Sigmoid colon (tissue), 7 donors: ENCODE data around the gene NEURL2. TPM values are rescaled to one million over a fixed set of nuclear protein-coding genes. Genes with fewer than 3 reads are reported as not detected.

Source experiments
- DNase-seq: peaks from one replicate; pipeline ENCODE4 v3.0.0-alpha.2; 2019
- H3K27ac ChIP-seq, 4 donors: fragments of 200-600 bp; sonication (generic); one replicate each; pipeline ENCODE4 v1.5.1; 2016 to 2019; ENCODE audit warnings: mild to moderate bottlenecking in 1 of 4
- H3K27me3 ChIP-seq, 3 donors: fragments of 200-600 bp; sonication (generic); one replicate each; pipeline ENCODE4 v1.5.1; 2019; ENCODE audit warnings: mild to moderate bottlenecking in 1 of 3
- H3K36me3 ChIP-seq, 4 donors: fragments of 200-600 bp; sonication (generic); one replicate each; pipeline ENCODE4 v1.5.1; 2016 to 2019
- H3K4me1 ChIP-seq, 4 donors: fragments of 200-600 bp; sonication (generic); one replicate each; pipeline ENCODE4 v1.5.1; 2017 to 2019
- H3K4me3 ChIP-seq, 4 donors: fragments of 200-600 bp; sonication (generic); one replicate each; pipeline ENCODE4 v1.5.1; 2017 to 2019; ENCODE audit warnings: mild to moderate bottlenecking in 2 of 4, moderate library complexity in 1 of 4
- H3K9me3 ChIP-seq, 4 donors: fragments of 200-600 bp in 3 of 4; sonication (generic) in 3 of 4; one replicate each; pipeline versions ENCODE4 v1.5.1 to v1.6.1; 2013 to 2019
- CTCF ChIP-seq, 4 experiments: fragments of 450-650 bp in 3 of 4; fragments of 200-600 bp in 1 of 4; IDR thresholded peaks; one replicate each; pipeline ENCODE4 v1.5.1; 2016 to 2019; ENCODE audit warnings: antibody characterized with exemption in 4 of 4, mild to moderate bottlenecking in 3 of 4, moderate library complexity in 2 of 4
- EP300 ChIP-seq, 4 donors: sonication (generic); formaldehyde crosslinking; IDR thresholded peaks; one replicate each; pipeline ENCODE4 v1.6.1; 2017; ENCODE audit warnings: antibody characterized with exemption in 4 of 4
- POLR2A ChIP-seq, 2 donors: fragments of 450-650 bp; IDR thresholded peaks; one replicate each; pipeline ENCODE4 v1.6.1; 2016; ENCODE audit warnings: antibody characterized with exemption in 2 of 2, mild to moderate bottlenecking in 2 of 2, moderate library complexity in 2 of 2
- POLR2AphosphoS5 ChIP-seq, 4 donors: sonication (generic); formaldehyde crosslinking; IDR thresholded peaks; one replicate each; pipeline ENCODE4 v1.6.1; 2017; ENCODE audit warnings: antibody characterized with exemption in 4 of 4
- WGBS, 2 donors: extraction: QIAGEN DNeasy Blood & Tissue Kit; methylation state at CpG; one replicate each; pipeline ENCODE4 v1.1.7; 2013; 5-methylcytosine and 5-hydroxymethylcytosine counted together
- intact Hi-C: fragments of 100-400 bp; cut with DNase I; formaldehyde crosslinking; loops from one replicate; pipeline ENCODE4 v1.15.1; 2023
- polyA plus RNA-seq, 3 donors: library from polyadenylated mRNA; stranded (reverse); fragments of 200-250 nt; gene quantifications; one replicate each; pipeline ENCODE4 v1.2.3, GENCODE V29; 2013
- total RNA-seq, 4 donors: library from RNA; depleted of rRNA; stranded (reverse); fragments of >200 nt; gene quantifications; one replicate each; pipeline ENCODE4 v1.1.0, GENCODE V29; 2016
- donor health status: healthy with polysubstance abuse.
- donor health status: Bipolar disorder and iron deficiency.
- donor health status: healthy.

Gene NEURL2
- total and polyA plus RNA-seq, 7 donors = 1.8 to 25.8 (median 18.9) TPM

DNA sequence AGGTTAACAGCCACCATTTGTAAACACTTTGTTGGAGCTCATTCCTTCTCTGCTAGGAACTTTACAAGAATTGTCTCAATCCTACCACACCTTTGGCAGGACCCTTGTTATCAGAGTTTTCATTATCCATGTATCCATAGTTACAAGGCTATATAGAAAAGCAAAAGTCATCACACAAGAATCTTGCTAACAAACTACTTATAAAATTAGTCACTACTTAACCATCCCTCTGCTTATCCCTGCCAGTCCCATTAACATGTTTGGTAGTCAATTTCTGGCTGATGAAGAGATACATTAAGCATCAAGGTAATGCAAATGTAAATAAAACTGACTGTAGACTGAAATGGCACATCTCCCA, 23.2 kb downstream of the NEURL2 start:
- no peaks in the 10 kb centered on the region for H3K36me3 ChIP-seq
- TF ChIP-seq CTCF (IDR thresholded peaks at IDR 0.05) = no peak
- TF ChIP-seq POLR2AphosphoS5 (IDR thresholded peaks at IDR 0.05) = no peak
- H3K4me3 ChIP-seq = no peak overlapping the region
- no peak for DNase-seq
- H3K4me1 ChIP-seq = peaks cover 0 to 14% (median 6%) of the 10 kb centered on the region in 4 donors
- peak overlapping the region in 2 of 4 donors; percentile 12 to 47 for H3K27ac ChIP-seq
- H3K9me3 ChIP-seq = no peaks in the 10 kb centered on the region
- H3K27me3 ChIP-seq = no peaks in the 10 kb centered on the region
- intact Hi-C loops = no loop called here

GRCh38 chr20:45867136-45867818, 23.7 kb downstream of the NEURL2 start:
- H3K4me1 ChIP-seq = peaks cover 0 to 14% (median 6%) of the 10 kb centered on the region in 4 donors
- no peaks in the 10 kb centered on the region for H3K36me3 ChIP-seq
- 35 to 73% methylated on average over 6 of the region's 6 CpGs for WGBS, 2 donors
- peak; percentile 9 for DNase-seq
- no peak for TF ChIP-seq POLR2AphosphoS5 (IDR thresholded peaks at IDR 0.05)
- TF ChIP-seq POLR2A (IDR thresholded peaks at IDR 0.05) = no peak
- no peak for TF ChIP-seq CTCF (IDR thresholded peaks at IDR 0.05)
- TF ChIP-seq EP300 (IDR thresholded peaks at IDR 0.05) = no peak
- H3K9me3 ChIP-seq = no peaks in the 10 kb centered on the region
- intact Hi-C loops = no loop called here
- H3K27ac ChIP-seq = peak overlapping the region in 2 of 4 donors; percentile 12 to 47
- H3K27me3 ChIP-seq = no peaks in the 10 kb centered on the region
- no peak overlapping the region for H3K4me3 ChIP-seq

GRCh38 chr20:45866454-45866853, 24.6 kb downstream of the NEURL2 start:
- intact Hi-C loops = no loop called here
- Histone ChIP-seq H3K9me3 (no peaks in the 10 kb centered on the region), H3K4me1 (peaks cover 0 to 14% (median 6%) of the 10 kb centered on the region in 4 donors), H3K27me3 (no peaks in the 10 kb centered on the region), H3K4me3 (no peak overlapping the region), H3K27ac (no peak overlapping the region), H3K36me3 (no peaks in the 10 kb centered on the region)
- peak; percentile 38 for DNase-seq
- no peak for TF ChIP-seq POLR2AphosphoS5 (IDR thresholded peaks at IDR 0.05)
- TF ChIP-seq EP300 (IDR thresholded peaks at IDR 0.05) = no peak
- no peak for TF ChIP-seq CTCF (IDR thresholded peaks at IDR 0.05)
- TF ChIP-seq POLR2A (IDR thresholded peaks at IDR 0.05) = no peak
- 93 to 96% methylated on average over 5 of the region's 5 CpGs for WGBS, 2 donors

DNA sequence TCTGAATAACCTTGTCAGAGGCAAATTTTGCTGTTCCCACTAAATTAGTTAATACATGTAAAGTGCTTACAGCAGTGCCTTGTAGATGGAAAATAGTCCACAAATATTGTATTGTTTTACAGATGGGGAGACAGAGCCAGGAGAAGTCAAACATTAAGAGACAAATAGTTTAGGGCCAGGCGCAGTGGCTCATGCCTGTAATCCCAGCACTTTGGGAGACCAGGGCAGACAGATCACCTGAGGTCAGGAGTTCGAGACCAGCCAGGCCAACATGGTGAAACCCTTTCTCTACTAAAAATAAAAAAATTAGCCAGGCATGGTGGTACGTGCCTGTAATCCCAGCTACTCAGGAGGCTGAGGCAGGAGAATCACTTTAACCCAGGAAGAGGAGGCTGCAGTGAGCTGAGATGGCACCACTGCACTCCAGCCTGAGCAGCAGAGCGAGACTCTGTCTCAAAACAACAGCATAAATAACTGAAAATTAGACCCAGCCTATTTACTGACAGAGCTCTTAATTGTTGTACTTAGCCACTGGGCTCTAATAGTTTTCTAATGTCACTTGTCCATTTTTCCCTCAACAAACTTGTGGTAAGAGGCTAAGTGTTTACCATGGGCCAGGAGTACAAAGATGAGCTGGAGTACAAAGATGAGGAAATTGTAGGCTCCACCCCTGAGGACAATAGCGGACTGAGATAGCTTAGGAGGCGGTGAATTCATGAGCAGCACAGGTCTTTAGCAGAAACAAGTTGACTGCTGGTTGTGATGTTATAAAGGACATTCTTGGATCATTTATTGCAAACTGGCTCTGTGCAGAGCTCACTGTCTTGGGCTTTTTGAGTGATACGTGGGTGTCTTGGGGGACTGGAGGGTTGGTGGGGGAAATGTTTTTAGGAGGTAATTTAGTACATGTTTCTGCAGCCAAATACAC, 27.2 kb downstream of the NEURL2 start:
- no peak for TF ChIP-seq CTCF (IDR thresholded peaks at IDR 0.05)
- TF ChIP-seq EP300 (IDR thresholded peaks at IDR 0.05) = no peak
- no peak for TF ChIP-seq POLR2A (IDR thresholded peaks at IDR 0.05)
- no peak for TF ChIP-seq POLR2AphosphoS5 (IDR thresholded peaks at IDR 0.05)
- Histone ChIP-seq H3K27me3 (no peaks in the 10 kb centered on the region), H3K27ac (no peak overlapping the region), H3K9me3 (no peaks in the 10 kb centered on the region), H3K4me3 (no peak overlapping the region), H3K4me1 (peaks cover 0 to 18% (median 8%) of the 10 kb centered on the region in 4 donors), H3K36me3 (no peaks in the 10 kb centered on the region)
- intact Hi-C loops = no loop called here
- DNase-seq = no peak
- 65 to 87% methylated on average over 7 of the region's 7 CpGs for WGBS, 2 donors
